HG03064 (cell line): ENCODE data around the gene PKIB.
A peak's percentile ranks its signal among the peaks of the same experiment; 100 is the strongest.
"Not testable (repeated sequence)": the region's sequence is repeated elsewhere in the genome, so short reads cannot be mapped to it uniquely, and the experiment has no call there.

Experiments used
- ATAC-seq: cut with Tn5 transposase; IDR thresholded peaks from one replicate; pipeline ENCODE4 v1.9.1; 2021; ENCODE audit warnings: low read depth; ENCODE audit not compliant: unreplicated experiment

PKIB gene, protein sequence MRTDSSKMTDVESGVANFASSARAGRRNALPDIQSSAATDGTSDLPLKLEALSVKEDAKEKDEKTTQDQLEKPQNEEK

DNA sequence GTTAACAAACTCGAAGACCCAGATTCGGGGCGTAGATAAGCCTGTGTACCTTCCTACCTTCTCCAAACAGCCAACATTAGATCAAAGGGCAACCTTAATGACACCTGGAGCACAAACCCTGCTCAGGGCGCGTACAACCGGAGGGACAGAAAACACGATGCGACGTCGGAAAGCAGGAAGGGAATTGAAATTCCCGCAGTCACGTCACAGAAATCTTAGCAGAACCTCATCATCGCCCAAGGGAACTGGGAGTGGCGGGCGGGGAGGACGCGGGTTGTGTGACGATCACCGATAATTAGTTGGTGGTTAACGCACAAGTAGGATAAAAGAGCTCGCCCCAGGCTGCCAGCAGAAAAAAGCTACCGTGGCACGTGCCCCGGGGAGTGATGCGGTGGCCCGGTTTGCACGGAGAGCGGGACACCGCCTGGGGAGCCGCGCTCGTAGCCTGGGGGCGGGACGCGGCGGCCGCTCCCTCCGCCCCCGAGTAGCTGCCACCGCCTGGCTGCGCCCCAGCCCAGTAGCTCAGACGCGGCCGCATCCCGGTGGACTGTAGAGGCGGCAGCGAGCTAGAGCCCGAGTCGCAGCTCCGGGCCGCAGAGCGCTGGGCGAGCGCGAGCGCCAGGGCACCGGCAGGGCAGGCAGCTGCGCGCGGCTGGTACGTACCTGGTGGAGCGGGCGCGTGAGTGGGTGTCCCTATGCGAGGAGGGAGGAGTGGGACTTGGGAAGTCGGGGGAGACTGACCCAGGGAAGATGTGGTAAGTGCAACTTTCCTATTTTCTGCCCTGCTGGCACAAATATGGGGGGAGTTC is at the start of gene PKIB:
TSS of gene PKIB (plus strand) at position 525 of the 809 bp plus-strand sequence. CDS start 107,390 bp downstream, outside the sequence.
- ATAC-seq = peak; percentile 92

DNA sequence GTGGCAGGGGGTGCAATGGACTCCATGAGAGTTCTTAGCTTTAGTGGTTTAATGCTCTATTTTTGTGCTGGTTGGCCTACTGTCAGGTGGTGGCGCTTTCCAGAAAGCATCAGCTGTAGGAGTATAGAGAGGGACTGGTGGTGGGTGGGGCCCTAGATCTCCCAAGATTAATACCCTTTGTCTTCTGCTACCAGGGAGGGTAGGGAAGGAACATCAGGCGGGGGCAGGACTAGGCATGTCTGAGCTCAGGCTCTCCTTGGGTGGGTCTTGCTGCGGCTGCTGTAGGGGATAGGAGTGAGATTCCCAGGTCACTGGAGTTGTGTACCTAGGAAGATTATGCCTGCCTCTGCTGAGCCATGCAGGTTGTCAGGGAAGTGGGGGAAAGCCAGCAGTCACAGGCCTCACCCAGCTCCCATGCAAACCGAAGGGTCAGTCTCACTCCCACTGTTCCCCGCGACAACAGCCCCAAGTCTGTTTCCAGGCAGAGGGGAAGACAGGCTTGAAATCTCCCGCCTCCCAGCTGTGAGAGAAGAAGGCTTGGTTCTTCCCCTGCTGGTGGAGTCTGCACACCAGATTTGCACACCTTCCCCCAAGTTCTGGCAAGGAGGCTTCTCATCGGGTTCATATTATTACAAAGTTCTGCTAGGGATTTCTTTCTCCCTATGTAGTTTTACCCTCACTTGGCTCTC is 46.7 kb upstream of the PKIB start:
- no peak for ATAC-seq

DNA sequence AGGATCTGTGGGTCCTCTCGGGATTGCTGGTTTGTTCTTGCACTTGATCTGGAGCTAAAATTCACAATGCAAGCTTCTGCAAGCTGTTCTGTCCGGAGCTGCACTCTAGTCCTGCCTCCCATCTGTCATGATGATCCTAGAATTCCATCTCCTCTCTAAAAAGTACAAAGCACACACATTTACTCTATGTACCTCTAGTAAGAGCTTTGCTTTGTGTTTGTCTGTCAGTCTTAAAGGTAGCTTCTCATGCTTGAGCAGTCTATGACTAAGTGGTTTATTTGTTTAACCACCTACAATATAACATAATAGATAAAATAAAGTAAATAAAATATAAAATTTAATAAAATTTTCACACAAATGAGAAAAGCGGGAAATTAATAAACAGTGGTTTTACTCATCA is 46.0 kb upstream of the PKIB start:
- ATAC-seq = no peak

DNA sequence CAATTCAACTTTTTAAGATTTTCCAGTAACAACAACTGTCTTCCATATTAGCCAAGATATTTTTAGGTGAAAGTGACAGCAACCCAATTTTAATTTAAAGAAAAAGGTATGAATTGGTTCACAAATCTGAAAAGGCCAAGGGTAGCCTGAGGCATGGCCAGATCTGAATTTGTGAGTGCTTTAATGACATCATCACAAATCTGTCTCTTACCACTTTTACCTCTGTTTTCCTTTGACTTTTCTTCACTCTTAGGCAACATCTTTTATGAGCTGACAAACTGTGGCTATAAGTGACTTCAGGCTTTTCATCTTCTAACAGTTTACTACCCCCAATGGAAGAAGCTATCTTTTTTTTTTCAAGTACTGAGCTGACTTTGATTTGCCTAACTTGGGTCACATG is 44.5 kb upstream of the PKIB start:
- no peak for ATAC-seq

DNA sequence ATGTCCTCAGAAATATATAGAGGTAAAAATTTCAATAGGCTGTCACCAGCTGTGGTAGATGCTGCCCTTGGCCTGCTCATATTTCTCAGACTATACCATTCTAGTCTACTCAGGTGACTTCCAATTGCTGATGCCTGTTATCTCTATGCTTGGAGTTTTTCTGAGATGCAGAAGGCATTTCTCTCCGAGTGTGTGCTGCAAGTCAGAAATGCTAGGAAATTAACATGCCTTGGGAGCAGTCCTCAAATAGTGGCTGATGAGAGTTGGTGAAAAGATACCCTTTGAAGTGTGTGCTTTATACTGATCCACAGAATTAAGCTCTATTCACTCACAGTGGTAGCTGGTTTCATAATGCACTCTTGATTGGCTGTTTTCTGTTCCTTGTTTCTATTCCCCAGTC is 43.2 kb upstream of the PKIB start:
- ATAC-seq = no peak

- no peak for ATAC-seq
These were observed 41.9 kb upstream of the PKIB start for GRCh38 chr6:122568350-122568749.

- no peak for ATAC-seq
These were observed 41.4 kb upstream of the PKIB start for GRCh38 chr6:122568797-122569221.

GRCh38 chr6:122569230-122569771 is 40.9 kb upstream of the PKIB start:
- ATAC-seq = no peak

DNA sequence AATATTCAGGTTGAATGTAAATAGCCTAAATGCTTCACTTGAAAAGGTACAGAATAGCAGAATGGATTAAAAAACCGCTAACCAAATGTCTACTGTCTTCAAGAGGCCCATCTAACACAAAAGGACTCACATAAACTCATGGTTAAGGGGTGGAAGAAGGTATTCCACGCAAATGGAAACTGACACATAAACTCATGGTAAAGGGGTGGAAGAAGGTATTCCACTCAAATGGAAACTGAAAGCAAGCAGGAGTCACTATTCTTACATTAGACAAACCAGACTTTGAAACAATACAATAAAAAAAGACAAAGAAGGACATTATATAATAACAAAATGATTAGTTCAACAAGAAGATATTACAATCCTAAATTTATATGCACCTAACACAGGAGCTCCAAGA is 38.3 kb upstream of the PKIB start:
- no peak for ATAC-seq

GRCh38 chr6:122576888-122577287 is 33.3 kb upstream of the PKIB start:
- no peak for ATAC-seq

DNA sequence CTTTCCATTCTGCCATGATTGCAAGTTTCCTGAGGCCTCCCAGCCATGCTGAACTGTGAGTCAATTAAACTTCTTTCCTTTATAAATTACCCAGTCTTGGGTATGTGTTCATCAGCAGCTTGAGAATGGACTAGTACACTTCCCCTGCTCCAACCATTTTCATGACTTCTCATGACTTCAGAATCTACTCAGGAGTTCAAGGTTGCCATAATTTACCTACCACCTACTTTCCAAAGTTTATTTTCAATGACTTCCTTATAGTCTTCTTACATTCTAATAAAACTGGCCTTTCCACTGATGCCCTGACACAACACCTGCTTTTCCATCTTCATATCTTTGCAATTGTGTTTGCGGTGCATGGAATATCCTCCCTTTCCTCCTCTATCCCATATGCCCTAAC is 31.2 kb upstream of the PKIB start:
- no peak for ATAC-seq

- ATAC-seq = no peak
These were observed 29.5 kb upstream of the PKIB start for GRCh38 chr6:122580737-122581136.

GRCh38 chr6:122589115-122589514 is 21.1 kb upstream of the PKIB start:
- no peak for ATAC-seq

DNA sequence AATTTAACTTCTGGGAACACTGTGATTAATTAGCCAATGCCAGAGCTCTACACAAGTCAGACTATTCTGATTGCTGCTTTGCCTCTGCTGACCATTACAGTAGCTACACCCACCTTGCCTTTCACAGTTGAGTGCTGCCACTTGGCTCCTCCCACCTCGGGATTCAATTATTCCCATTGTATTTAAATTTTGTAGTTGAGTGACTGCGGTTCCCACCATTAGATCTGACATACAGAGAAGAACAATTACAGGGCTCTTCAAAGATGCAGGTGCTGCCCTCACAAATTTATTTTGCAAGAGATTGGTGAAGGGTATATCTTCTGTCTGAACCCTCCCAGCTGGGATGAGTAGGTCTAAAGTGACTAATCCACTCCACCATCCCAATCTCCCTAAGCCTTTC is 11.9 kb upstream of the PKIB start:
- not testable (repeated sequence) for ATAC-seq

- ATAC-seq = no peak
These were observed 5.5 kb upstream of the PKIB start for GRCh38 chr6:122604676-122605075.

DNA sequence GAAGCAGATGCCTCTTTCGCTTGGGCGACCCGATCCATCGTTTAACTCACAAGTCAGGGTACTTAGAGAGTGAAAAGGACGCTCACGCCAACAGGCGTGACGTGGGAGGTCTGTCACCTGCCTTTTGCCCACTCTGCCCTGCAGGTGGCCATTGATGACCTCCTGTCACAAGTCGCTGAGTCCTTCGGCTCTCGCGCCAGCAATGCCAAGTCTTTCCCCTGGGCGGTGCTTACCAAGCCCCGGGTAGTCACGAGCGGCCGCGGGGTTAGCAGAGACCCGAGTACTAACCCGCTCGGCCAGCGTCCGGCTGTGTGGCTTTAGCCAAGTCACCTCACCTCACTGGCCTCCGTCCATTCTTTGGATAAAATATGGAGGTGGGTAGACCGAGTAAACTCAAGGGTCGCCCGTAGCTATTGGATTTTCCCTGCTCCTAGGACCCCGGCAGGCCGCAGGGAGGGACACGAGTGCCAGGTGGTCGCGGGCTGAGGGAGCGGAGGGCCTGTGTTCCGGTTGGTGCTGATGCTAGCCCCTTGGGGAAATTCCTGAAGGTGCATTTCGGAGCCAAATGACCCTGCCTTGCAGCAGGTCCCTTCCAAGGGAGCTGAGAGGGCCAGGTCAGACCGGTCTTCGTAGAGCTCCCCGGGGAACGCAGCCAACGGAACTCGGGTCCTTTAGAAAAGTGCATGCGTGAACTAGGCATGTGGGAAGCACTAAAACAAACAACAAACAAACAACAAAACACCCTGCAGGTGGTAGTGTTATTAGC is 668 bp downstream of the PKIB start:
- ATAC-seq = peak; percentile 44

DNA sequence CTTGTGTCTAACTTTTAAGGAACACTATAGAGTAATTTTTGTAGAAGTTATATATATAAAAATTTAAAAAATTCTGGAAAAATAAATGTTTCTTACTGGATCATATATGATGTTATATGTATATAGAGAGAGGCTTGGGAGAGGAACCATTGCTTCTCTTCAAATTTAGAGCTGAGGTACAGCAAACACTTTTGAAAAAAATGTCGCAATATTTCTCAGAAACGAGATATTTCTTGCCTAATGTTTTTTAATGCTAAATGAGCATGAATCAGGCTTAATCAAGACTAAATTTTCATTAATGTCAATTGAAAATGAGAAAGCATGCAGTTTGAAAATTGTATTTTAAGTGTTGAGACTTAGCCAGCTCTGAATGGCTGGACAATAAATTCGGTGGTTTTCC is 2.6 kb downstream of the PKIB start:
- ATAC-seq = no peak

DNA sequence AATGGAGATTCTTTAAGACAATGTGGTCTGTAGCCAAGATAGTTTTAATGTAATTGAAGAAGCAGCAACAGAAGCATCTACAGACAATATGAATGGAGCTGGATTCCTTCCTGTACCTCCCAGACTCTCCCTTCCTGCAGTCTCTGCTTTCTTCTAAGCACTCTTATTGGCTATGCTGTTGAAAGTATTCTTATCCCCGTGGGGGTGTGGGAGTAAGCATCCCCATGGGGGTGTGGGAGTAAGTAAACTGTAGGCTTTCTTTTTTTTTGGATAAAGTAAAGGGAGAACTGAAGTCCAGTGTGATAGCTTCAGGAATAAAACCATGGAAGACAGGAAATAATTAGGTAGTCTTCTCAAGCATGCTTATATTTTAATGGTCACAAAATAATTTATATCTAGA is 4.1 kb downstream of the PKIB start:
- no peak for ATAC-seq

DNA sequence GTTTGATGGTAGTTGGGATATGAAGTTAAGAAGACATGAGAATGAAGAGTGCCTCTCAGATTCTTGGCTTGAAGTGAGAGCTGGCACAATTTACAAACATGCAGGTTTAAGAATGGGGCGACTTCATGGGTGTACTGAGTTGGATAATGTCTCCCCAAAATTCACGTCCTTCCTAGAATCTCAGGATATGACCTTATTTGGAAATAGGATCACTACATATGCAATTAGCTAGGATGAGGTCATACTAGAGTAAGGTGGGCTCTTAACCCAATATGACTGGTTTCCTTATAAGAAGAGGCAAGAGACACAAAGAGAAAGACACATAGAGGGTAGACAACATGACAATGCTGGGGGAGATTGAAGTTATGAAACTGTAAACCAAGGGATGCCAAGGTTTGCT is 5.2 kb downstream of the PKIB start:
- no peak for ATAC-seq

DNA sequence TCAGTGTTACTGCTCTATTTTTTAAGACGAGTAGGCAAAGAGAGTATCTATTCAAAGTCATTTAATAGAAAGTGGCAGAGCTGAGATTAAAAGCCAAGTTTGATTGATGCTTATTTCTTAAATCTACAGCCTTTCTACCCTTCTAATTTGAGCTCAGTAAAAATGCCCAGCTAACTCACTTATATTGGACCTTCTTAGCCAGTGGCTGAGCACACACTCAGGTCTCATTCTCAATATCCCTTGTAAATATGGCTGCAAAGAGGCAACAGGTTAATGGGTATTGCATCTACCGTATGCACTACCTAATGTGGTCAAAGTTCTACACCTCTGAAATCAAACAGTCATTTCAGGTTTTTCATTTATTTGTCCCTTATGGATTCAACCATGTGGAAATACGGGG is 6.7 kb downstream of the PKIB start:
- no peak for ATAC-seq

DNA sequence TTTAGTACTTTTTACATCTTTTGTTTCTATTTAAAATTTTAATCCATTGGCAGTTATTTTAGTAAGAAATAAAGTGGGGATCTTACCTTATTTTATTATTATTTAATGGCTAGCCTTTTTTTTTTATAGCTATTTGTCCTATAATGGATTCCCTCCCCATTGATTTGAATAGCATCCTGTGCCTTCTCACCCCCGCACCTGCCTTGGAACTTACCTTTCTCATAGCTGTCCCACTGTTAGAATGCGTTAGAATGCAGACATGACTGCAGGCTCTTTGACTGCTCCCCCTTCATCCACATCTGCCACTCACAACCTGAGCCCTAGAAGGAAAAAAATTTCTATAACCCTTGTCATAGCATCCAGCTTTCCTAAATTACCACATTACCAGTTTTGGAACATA is 9.1 kb downstream of the PKIB start:
- ATAC-seq = no peak
